ENCODE data around the gene ACOX2. TPM values are rescaled to one million over a fixed set of nuclear protein-coding genes. Genes with fewer than 3 reads are reported as not detected.

ACOX2 gene
- total and polyA plus RNA-seq, 10 of the 15 experiments (the other 5 are each of a cell fraction or from before 2014, with no cell fraction given): 0.72 TPM; not detected in 9

DNA sequence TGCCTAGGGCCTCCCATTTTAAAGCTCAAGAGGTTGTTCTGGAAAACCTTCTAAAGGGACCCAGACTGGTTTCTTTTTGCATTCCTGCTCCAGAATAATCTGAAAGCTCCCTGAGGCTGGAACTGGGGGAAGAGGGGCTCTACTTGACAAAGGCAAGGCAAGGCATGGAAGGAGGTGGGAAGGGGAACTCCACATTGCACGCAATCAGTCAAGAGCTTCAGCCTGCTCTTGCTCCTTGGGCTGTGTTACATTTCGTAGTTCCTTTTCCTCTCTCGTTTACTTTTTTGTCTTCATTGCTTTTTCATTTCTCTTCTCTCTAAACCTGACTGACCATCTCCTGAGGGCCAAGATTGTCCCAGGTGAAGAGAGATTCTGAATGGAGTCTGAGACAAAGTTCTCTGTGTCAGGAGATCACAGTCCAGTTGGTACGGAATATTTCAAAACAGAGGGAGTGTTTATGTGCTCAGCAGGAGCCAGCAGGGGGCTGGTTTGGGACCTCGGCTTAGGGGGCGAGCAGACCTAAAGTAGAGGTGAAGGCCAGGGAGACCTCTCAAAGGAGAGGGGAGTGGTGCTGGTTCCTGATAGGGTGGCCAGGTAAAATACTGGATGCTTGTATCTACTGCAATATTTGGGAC is 51.1 kb downstream of the ACOX2 start (continued):
- TF ChIP-seq SMAD1 (IDR thresholded peaks at IDR 0.05; ENCODE audit: low read depth, partially characterized antibody): no peak
- no peak for TF ChIP-seq IRF4 (IDR thresholded peaks at IDR 0.05; ENCODE audit: low read depth, low read length)
- TF ChIP-seq, protein P1, sequence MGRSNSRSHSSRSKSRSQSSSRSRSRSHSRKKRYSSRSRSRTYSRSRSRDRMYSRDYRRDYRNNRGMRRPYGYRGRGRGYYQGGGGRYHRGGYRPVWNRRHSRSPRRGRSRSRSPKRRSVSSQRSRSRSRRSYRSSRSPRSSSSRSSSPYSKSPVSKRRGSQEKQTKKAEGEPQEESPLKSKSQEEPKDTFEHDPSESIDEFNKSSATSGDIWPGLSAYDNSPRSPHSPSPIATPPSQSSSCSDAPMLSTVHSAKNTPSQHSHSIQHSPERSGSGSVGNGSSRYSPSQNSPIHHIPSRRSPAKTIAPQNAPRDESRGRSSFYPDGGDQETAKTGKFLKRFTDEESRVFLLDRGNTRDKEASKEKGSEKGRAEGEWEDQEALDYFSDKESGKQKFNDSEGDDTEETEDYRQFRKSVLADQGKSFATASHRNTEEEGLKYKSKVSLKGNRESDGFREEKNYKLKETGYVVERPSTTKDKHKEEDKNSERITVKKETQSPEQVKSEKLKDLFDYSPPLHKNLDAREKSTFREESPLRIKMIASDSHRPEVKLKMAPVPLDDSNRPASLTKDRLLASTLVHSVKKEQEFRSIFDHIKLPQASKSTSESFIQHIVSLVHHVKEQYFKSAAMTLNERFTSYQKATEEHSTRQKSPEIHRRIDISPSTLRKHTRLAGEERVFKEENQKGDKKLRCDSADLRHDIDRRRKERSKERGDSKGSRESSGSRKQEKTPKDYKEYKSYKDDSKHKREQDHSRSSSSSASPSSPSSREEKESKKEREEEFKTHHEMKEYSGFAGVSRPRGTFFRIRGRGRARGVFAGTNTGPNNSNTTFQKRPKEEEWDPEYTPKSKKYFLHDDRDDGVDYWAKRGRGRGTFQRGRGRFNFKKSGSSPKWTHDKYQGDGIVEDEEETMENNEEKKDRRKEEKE (IDR thresholded peaks at IDR 0.05): no peak
- TF ChIP-seq WRNIP1 (IDR thresholded peaks at IDR 0.05; ENCODE audit: borderline replicate concordance, low read depth, low read length): no peak
- TF ChIP-seq TBL1XR1 (IDR thresholded peaks at IDR 0.05; ENCODE audit: low read depth, low read length): no peak
- TF ChIP-seq HDAC2 (IDR thresholded peaks at IDR 0.05): no peak

DNA sequence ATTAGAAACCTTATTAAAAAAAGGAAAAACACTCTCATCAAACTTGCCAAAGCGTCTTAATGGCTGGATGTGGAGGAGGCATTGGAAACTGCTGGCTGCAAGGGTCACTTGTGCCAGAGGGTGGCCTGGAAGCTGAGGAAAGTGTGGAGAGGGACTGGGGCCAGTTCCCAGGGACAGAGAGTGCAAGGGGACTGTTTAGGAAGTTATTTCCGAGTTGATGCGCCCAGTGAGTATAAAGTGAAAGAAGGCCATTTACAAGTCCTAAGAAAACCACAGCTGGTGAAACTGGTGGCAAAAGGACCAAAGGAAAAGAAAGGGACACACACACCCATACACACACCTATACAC is 52.3 kb downstream of the ACOX2 start:
- FAIRE-seq: no peak
- Histone ChIP-seq H3K27me3 (replicated peaks in 1 of 2; ENCODE audit: control insufficient read depth in 2 of 2, insufficient read depth in 2 of 2, low read length in 1 of 2) (peaks cover 0 to 1% of the 10 kb centered on the region in 2 experiments; a peak in 3 of 4 replicates), H3K4me3 (no peak overlapping the region), H3K9me3 (replicated peaks; ENCODE audit: control insufficient read depth, insufficient read depth, low read length) (no peaks in the 10 kb centered on the region), H3K27ac (ENCODE audit: control insufficient read depth, insufficient read depth) (no peak overlapping the region), H3K36me3 (ENCODE audit: control insufficient read depth in 2 of 2, insufficient read depth in 2 of 2, low read length in 1 of 2) (no peaks in the 10 kb centered on the region), H4K20me1 (ENCODE audit: control insufficient read depth, insufficient read depth) (no peaks in the 10 kb centered on the region), H3K79me2 (ENCODE audit: control insufficient read depth, insufficient read depth, low read length) (no peaks in the 10 kb centered on the region), H3K4me2 (ENCODE audit: control insufficient read depth, insufficient read depth) (no peak overlapping the region), H3K9ac (ENCODE audit: control insufficient read depth, insufficient read depth, low read length) (no peak overlapping the region), H3K4me1 (ENCODE audit: control insufficient read depth, insufficient read depth, low read length) (no peaks in the 10 kb centered on the region), H2AFZ (ENCODE audit: control insufficient read depth, low read depth, low read length) (no peak overlapping the region)
- DNase-seq (ENCODE audit: low read depth, low spot score): no peak
- ChIA-PET POLR2A (no interaction called here), SMC1A (ENCODE audit: uncharacterized antibody, unreplicated experiment) (interaction anchor here (0.6 kb wide), 1 partner anchor 1709 kb away, joined by 3 read pairs; no protein-coding TSS in a partner anchor), CTCF (interaction anchor here (1.4 to 2.0 kb wide), 2 partner anchors 10 to 15 kb away, joined by 3 to 8 read pairs; no protein-coding TSS in a partner anchor), RAD21 (ENCODE audit: unreplicated experiment) (no interaction called here)
- intact Hi-C loops (cut with micrococcal nuclease; ENCODE audit: unreplicated experiment) (no loop called here), in situ Hi-C loops (cut with MboI) (loop anchor here (5.0 kb wide), 1 partner anchor 157 kb away; no protein-coding TSS in a partner anchor)
- no peak for ATAC-seq
- TF ChIP-seq CBFB (IDR thresholded peaks at IDR 0.05; ENCODE audit: low read depth) (no peak), KAT2A (conservative IDR thresholded peaks at IDR 0.05; ENCODE audit: control insufficient read depth, low read depth, low read length) (no peak), DPF2 (IDR thresholded peaks at IDR 0.05) (no peak), MEF2B (IDR thresholded peaks at IDR 0.05; ENCODE audit: partially characterized antibody, poor library complexity, severe bottlenecking) (no peak), TCF7 (IDR thresholded peaks at IDR 0.05; ENCODE audit: borderline replicate concordance) (no peak), FOS (IDR thresholded peaks at IDR 0.05; ENCODE audit: borderline replicate concordance, extremely low read depth, insufficient read length) (no peak)
- TF ChIP-seq, protein P2, sequence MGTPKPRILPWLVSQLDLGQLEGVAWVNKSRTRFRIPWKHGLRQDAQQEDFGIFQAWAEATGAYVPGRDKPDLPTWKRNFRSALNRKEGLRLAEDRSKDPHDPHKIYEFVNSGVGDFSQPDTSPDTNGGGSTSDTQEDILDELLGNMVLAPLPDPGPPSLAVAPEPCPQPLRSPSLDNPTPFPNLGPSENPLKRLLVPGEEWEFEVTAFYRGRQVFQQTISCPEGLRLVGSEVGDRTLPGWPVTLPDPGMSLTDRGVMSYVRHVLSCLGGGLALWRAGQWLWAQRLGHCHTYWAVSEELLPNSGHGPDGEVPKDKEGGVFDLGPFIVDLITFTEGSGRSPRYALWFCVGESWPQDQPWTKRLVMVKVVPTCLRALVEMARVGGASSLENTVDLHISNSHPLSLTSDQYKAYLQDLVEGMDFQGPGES (IDR thresholded peaks at IDR 0.05): no peak
- TF ChIP-seq, protein P3, sequence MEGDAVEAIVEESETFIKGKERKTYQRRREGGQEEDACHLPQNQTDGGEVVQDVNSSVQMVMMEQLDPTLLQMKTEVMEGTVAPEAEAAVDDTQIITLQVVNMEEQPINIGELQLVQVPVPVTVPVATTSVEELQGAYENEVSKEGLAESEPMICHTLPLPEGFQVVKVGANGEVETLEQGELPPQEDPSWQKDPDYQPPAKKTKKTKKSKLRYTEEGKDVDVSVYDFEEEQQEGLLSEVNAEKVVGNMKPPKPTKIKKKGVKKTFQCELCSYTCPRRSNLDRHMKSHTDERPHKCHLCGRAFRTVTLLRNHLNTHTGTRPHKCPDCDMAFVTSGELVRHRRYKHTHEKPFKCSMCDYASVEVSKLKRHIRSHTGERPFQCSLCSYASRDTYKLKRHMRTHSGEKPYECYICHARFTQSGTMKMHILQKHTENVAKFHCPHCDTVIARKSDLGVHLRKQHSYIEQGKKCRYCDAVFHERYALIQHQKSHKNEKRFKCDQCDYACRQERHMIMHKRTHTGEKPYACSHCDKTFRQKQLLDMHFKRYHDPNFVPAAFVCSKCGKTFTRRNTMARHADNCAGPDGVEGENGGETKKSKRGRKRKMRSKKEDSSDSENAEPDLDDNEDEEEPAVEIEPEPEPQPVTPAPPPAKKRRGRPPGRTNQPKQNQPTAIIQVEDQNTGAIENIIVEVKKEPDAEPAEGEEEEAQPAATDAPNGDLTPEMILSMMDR (IDR thresholded peaks at IDR 0.05 in 2 of 3, conservative IDR thresholded peaks at IDR 0.05 in 1 of 3; ENCODE audit: control insufficient read depth in 2 of 3, extremely low read depth in 1 of 3, insufficient read depth in 1 of 3, low read depth in 3 of 3, low read length in 3 of 3): no peak
- WGBS (ENCODE audit: insufficient coverage, insufficient replicate concordance, low lambda C conversion rate, missing lambda C conversion rate): 70% methylated on average over 3 of the region's 3 CpGs
- BruUV-seq (replicated peaks): no TSS peak
